AG10803 (cell line): ENCODE data around the gene SPINK1.
"Not testable (repeated sequence)": the region's sequence is repeated elsewhere in the genome, so short reads cannot be mapped to it uniquely, and the experiment has no call there.

ENCODE experiments used
- DNase-seq: peaks from one replicate; pipeline ENCODE4 v3.0.0; 2010; ENCODE audit warnings: low read depth
- H3K4me3 ChIP-seq: 2 replicates; pipeline ENCODE4 v1.5.1; 2011; ENCODE audit warnings: mild to moderate bottlenecking, low read length, control low read depth
- CTCF ChIP-seq: conservative IDR thresholded peaks from 2 replicates; pipeline ENCODE4 v1.5.1; 2011; ENCODE audit warnings: mild to moderate bottlenecking, low read length, control low read depth, inconsistent platforms

Gene SPINK1

GRCh38 chr5:147871980-147872549, 40.6 kb upstream of the SPINK1 start:
- not testable (repeated sequence) for DNase-seq, H3K4me3 ChIP-seq

DNA sequence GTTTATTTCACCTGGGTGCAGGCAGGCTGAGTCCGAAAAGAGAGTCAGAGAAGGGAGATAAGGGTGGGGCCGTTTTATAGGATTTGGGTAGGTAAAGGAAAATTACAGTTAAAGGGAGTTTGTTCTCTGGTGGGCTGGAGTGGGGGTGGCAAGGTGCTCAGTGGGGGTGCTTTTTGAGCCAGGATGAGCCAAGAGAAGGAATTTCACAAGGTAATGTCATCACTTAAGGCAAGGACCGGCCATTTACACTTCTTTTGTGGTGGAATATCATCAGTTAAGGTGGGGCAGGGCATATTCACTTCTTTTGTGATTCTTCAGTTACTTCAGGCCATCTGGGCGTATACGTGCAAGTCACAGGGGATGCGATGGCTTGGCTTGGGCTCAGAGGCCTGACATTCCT, 38.4 kb upstream of the SPINK1 start:
- not testable (repeated sequence) for H3K4me3 ChIP-seq

DNA sequence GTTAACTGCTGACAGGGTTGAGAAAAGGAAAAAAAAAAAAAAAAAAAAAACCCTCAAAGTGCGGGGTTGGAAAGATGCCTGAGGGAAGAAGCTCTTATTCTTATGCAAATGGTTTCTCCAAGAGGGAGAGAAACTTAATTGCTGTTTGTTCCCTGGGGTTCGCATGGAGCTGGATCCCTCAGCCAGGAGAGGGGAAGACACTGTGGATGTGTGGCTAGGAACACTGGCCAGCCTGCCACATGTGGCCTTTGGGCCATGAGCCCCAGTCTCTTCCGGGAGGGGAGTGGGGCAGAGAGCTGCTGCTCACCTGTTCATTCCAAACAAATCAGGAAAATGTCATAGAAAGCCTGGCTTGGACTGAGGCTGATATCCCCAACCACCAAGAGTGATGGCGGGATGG, 37.6 kb upstream of the SPINK1 start:
- TF ChIP-seq CTCF = no peak
- H3K4me3 ChIP-seq = no peak overlapping the region
- DNase-seq = no peak

More for the DNA sequence above, 38.4 kb upstream of the SPINK1 start:
- not testable (repeated sequence) for DNase-seq

- no peak for TF ChIP-seq CTCF
- H3K4me3 ChIP-seq = no peak overlapping the region
- DNase-seq = no peak
Observed at GRCh38 chr5:147863454-147864158, 32.1 kb upstream of the SPINK1 start.

- no peak for DNase-seq
- H3K4me3 ChIP-seq = no peak overlapping the region
- TF ChIP-seq CTCF = no peak
Observed at GRCh38 chr5:147860641-147861025, 29.2 kb upstream of the SPINK1 start.

DNA sequence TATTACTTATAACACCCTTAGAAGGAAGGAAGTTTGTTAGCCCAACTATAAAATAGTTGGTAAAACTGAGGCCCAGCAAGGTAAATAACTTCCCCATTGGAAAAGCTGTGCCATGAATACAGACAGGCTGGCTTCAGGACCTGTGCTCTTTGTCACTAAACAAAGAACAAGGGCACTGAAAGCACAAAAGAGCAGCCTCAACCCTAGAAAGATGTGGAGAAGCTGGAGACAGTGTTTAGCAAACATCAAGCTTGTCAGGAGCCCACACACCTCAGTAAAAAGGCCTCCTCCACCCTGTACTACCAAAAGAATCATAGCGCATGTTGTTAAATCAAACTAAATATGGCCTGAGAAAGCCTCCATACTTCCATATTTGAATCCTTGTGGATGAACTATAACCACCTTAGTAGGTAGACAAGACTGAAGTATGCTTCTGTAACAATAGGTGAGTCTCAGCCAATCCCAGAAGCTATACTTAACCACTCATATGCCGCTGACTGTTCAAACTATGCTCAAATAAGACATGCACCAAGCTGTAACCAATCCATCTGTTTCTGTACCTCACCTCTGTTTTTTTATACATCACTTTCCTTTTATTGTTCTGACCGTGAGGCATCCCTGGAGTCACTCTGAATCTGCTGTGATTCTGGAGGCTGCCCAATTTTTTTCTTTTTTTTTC, 28.6 kb upstream of the SPINK1 start:
- no peak for TF ChIP-seq CTCF
- H3K4me3 ChIP-seq = no peak overlapping the region
- DNase-seq = no peak

GRCh38 chr5:147858565-147858964, 27.1 kb upstream of the SPINK1 start:
- no peak for TF ChIP-seq CTCF
- no peak overlapping the region for H3K4me3 ChIP-seq
- no peak for DNase-seq
